Ovary (tissue), 9 donors: Measurements from ENCODE around the gene SPEG. TPM values are rescaled to one million over a fixed set of nuclear protein-coding genes. Genes with fewer than 3 reads are reported as not detected.
A peak's percentile ranks its signal among the peaks of the same experiment; 100 is the strongest.

Experiments used
- DNase-seq, 5 donors: peaks; one replicate each; pipeline ENCODE4 v3.0.0-alpha.2; 2019 to 2020
- H3K27ac ChIP-seq, 2 donors: fragments of 200-600 bp; one replicate each; pipeline versions ENCODE4 v1.5.1 to v1.8.0; 2019 to 2022
- H3K27me3 ChIP-seq: fragments of 200-600 bp; one replicate; pipeline ENCODE4 v1.8.0; 2022
- H3K36me3 ChIP-seq: fragments of 200-600 bp; sonication (generic); one replicate; pipeline ENCODE4 v1.5.1; 2019
- H3K4me1 ChIP-seq: one replicate; pipeline ENCODE4 v1.8.1; 2013; ENCODE audit warnings: mild to moderate bottlenecking, moderate library complexity; ENCODE audit not compliant: insufficient read depth
- H3K4me3 ChIP-seq: fragments of 200-600 bp; sonication (generic); one replicate; pipeline ENCODE4 v1.5.1; 2017
- H3K9me3 ChIP-seq, 2 donors: fragments of 200-600 bp in 1 of 2; sonication (generic) in 1 of 2; one replicate each; pipeline versions ENCODE4 v1.5.1 to v1.8.1; 2013 to 2019; ENCODE audit warnings: mild to moderate bottlenecking in 1 of 2, moderate library complexity in 1 of 2
- CTCF ChIP-seq, 3 donors: fragments of 450-650 bp in 2 of 3; fragments of 200-600 bp in 1 of 3; IDR thresholded peaks; one replicate each; pipeline versions ENCODE4 v1.5.1 to v1.8.0; 2016 to 2022; ENCODE audit warnings: antibody characterized with exemption in 3 of 3, mild to moderate bottlenecking in 1 of 3
- EP300 ChIP-seq: sonication (generic); formaldehyde crosslinking; IDR thresholded peaks from one replicate; pipeline ENCODE4 v1.6.1; 2017; ENCODE audit warnings: antibody characterized with exemption
- POLR2A ChIP-seq: fragments of 450-650 bp; IDR thresholded peaks from one replicate; pipeline ENCODE4 v1.6.1; 2017; ENCODE audit warnings: antibody characterized with exemption, mild to moderate bottlenecking, moderate library complexity
- WGBS, 3 donors: extraction: QIAGEN DNeasy Blood & Tissue Kit in 1 of 3; methylation state at CpG; one replicate each; pipeline versions ENCODE4 v1.1.5 to v1.1.7; 2013 to 2017; 5-methylcytosine and 5-hydroxymethylcytosine counted together
- intact Hi-C, 4 donors: fragments of 100-400 bp; cut with DNase I; formaldehyde crosslinking; loops; one replicate each; pipeline versions ENCODE4 v1.11.0 to v1.15.1; 2022 to 2023
- polyA plus RNA-seq, 2 donors: library from polyadenylated mRNA; stranded (reverse); fragments of 200-250 nt in 1 of 2; fragments of 350-450 nt in 1 of 2; fragmentation: Illumina TruSeq in 1 of 2; extraction: RNeasy Lipid Tissue Mini Kit (QIAGEN cat#74804) in 1 of 2; gene quantifications; one replicate each; pipeline ENCODE4 v1.2.3, GENCODE V29; 2013 to 2014
- total RNA-seq, 7 donors: library from RNA; depleted of rRNA in 2 of 7; stranded (reverse); fragments of >200 nt in 2 of 7; fragmentation: NEBNext Ultra II Directional in 3 of 7; extraction: Animal tissue kit (Norgen Biotek cat#: 25700) in 3 of 7; gene quantifications; one replicate each; pipeline versions ENCODE4 v1.1.0 to v1.2.4, GENCODE V29; 2016 to 2023
- donor health status: DM: no; HTN: no; CAD: no; lungs with moderate emphysema.
- donor health status: DM: no; HTN: no; CAD: no.
- donor health status: Bipolar disorder and iron deficiency.
- donor health status: DM: yes; HTN: yes; CAD: no.
- donor health status: DM: no; HTN: no; CAD: no.
- donor health status: DM: yes; HTN: yes; CAD: no.

SPEG gene
- total and polyA plus RNA-seq, 9 donors, result 9.9 to 79.7 (median 29.6) TPM

DNA sequence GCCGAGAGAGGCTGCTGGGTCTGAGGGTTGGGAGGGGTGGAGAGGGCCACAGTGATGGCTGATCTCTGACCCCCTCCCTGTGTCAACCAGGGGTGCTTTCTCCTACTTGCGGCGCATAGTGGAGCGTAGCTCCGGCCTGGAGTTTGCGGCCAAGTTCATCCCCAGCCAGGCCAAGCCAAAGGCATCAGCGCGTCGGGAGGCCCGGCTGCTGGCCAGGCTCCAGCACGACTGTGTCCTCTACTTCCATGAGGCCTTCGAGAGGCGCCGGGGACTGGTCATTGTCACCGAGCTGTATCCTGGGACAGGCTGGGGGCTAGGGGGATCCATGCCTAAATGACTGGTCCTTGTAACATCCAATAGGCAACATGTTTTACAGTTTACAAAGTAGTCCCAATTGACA is 43.2 kb downstream of the SPEG start:
- no peak overlapping the region for H3K27ac ChIP-seq
- H3K27me3 ChIP-seq, result no peaks in the 10 kb centered on the region
- no peaks in the 10 kb centered on the region for H3K9me3 ChIP-seq
- intact Hi-C loops, result loop anchor here in 3 of 4 donors (2.0 to 10.0 kb wide), 3 partner anchors 47 to 57 kb away; no protein-coding TSS in a partner anchor
- peak in 1 of 5 donors; percentile 8 for DNase-seq
- WGBS, 3 donors, result 86 to 91% (median 90%) methylated on average over 15 of the region's 15 CpGs
- H3K4me1 ChIP-seq, result peaks cover 3% of the 10 kb centered on the region
- no peaks in the 10 kb centered on the region for H3K36me3 ChIP-seq
- TF ChIP-seq CTCF (IDR thresholded peaks at IDR 0.05) (no peak), EP300 (no peak), POLR2A (no peak)
- no peak overlapping the region for H3K4me3 ChIP-seq

- intact Hi-C loops, result loop anchor here in 2 of 4 donors (10.0 kb wide), 2 partner anchors 46 to 56 kb away; no protein-coding TSS in a partner anchor
- H3K4me1 ChIP-seq, result peaks cover 3% of the 10 kb centered on the region
- DNase-seq, result no peak
- no peak overlapping the region for H3K27ac ChIP-seq
- TF ChIP-seq EP300 (no peak), CTCF (IDR thresholded peaks at IDR 0.05) (no peak), POLR2A (no peak)
- H3K4me3 ChIP-seq, result no peak overlapping the region
- no peaks in the 10 kb centered on the region for H3K36me3 ChIP-seq
- no peaks in the 10 kb centered on the region for H3K9me3 ChIP-seq
- no peaks in the 10 kb centered on the region for H3K27me3 ChIP-seq
- 70 to 85% (median 75%) methylated on average over 8 of the region's 8 CpGs for WGBS, 3 donors
Observed at GRCh38 chr2:219478916-219479315, 44.3 kb downstream of the SPEG start.

DNA sequence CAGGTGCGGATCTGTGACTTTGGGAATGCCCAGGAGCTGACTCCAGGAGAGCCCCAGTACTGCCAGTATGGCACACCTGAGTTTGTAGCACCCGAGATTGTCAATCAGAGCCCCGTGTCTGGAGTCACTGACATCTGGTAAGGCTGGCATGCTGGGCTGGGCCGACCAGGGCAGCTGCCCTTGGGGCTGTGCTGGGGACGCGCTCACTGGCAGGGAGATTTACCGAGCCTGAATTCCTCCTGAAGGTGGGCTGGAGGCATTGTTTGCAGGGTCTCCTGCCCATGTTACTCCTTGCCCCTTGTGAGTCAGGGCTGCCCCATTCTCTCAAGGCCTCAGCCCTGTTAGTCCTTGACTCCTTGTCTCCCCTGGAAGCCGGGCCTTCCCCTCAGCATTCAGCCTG is 45.4 kb downstream of the SPEG start:
- 84 to 90% (median 90%) methylated on average over 8 of the region's 8 CpGs for WGBS, 3 donors

GRCh38 chr2:219482674-219483405 is 48.2 kb downstream of the SPEG start:
- 83 to 88% (median 83%) methylated on average over 15 to 17 of the region's 17 CpGs for WGBS, 3 donors
- intact Hi-C loops, result loop anchor here in 1 of 4 donors (2.0 kb wide), 1 partner anchor 42 kb away; no protein-coding TSS in a partner anchor
- no peaks in the 10 kb centered on the region for H3K9me3 ChIP-seq
- no peak overlapping the region for H3K4me3 ChIP-seq
- H3K27me3 ChIP-seq, result no peaks in the 10 kb centered on the region
- TF ChIP-seq POLR2A, result no peak
- no peak for TF ChIP-seq EP300
- no peak for TF ChIP-seq CTCF (IDR thresholded peaks at IDR 0.05)
- DNase-seq, result no peak
- peaks cover 1% of the 10 kb centered on the region for H3K4me1 ChIP-seq
- no peaks in the 10 kb centered on the region for H3K36me3 ChIP-seq
- H3K27ac ChIP-seq, result no peak overlapping the region

More for the DNA sequence above, 45.4 kb downstream of the SPEG start:
- intact Hi-C loops, result no loop called here
- Histone ChIP-seq H3K9me3 (no peaks in the 10 kb centered on the region), H3K27ac (no peak overlapping the region), H3K4me3 (no peak overlapping the region), H3K36me3 (no peaks in the 10 kb centered on the region), H3K4me1 (peaks cover 4% of the 10 kb centered on the region), H3K27me3 (no peaks in the 10 kb centered on the region)
- TF ChIP-seq POLR2A (no peak), CTCF (IDR thresholded peaks at IDR 0.05) (no peak), EP300 (no peak)
- DNase-seq, result no peak
